HG03521 (cell line): ENCODE measurements around the gene ALK.

Experiments
- ATAC-seq: cut with Tn5 transposase; IDR thresholded peaks from one replicate; pipeline ENCODE4 v1.9.1; 2021; ENCODE audit warnings: mild to moderate bottlenecking, moderate library complexity; ENCODE audit not compliant: unreplicated experiment

The ALK gene

GRCh38 chr2:29544917-29545316 is 376.5 kb downstream of the ALK start:
- no peak for ATAC-seq

DNA sequence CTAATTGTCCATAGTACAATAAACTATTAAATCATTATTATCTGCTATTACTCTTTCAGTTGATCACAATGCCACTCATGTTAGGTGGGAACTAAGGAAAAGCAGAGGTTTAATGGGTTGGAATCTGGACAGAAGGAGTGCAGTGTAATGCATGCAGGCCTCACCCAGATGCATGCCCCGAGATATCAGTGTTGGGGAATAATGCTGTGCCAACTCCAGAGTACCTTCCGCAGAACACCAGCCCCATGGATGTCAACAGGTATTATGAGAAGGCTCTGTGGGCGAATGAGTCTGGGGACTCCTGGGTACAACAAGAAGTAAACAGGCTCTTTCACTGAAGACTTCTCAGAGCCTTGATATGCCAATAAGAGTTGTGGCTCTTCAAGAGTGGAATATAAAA is 377.4 kb downstream of the ALK start:
- ATAC-seq: no peak

DNA sequence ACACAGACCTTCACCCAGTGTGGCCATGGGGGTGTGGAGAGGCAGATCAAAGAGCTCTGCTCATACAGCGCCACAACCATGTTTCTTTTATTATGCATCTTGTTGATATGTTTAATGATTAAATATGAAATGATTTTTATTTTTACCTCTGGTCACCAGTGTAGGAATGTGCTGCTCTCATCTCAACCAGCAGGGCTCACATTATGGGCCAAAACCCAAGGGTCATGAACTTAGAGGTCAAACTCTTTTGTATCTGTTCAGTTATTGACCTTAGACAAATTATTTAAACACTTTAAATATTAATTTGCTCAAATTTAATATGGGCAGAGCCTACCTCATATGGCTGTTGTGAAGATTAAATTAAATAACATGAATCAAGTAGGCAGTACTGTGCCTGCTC is 386.2 kb downstream of the ALK start:
- ATAC-seq: no peak

- ATAC-seq: no peak
Observed at GRCh38 chr2:29532436-29532835, 388.9 kb downstream of the ALK start.

- ATAC-seq: no peak
Observed at GRCh38 chr2:29531626-29532025, 389.8 kb downstream of the ALK start.

DNA sequence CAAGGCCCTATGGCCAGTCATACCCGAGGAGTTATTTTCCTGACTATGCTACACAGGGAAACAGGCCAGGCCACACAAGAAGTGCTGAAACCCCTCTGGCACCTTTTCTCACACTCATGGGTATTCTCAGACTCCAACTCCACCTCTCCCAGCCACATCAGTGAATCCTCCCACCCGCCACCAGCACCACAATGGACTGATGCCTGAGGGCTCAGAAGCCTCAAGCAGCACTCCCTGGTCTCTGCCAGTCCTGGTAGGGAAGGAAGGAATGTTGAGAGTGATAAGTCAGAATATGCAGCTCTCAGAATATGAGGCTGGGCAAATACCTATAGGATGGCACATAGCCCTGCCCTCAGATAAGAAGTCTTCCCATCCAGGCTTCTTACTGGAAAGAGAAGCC is 391.1 kb downstream of the ALK start:
- no peak for ATAC-seq

GRCh38 chr2:29528891-29529520 is 392.4 kb downstream of the ALK start:
- ATAC-seq: no peak

DNA sequence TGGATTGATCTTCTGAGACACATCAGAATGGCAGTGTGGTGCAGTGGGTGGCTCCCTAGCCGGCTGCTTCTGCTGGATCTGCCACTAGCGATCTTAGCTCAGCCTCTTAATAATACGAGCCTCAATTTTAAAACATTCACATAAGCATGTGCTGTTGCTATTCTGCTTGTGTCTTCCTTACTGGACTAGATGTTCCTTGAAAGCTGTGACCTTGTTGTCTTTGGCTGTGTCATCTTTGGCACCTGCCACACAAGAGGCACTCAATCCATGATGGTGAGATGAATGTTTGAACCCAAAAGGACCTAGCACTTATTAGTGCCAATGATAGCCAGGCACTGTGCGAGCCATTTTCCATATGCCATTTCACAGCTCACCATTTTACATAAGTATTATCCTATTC is 393.0 kb downstream of the ALK start:
- no peak for ATAC-seq

DNA sequence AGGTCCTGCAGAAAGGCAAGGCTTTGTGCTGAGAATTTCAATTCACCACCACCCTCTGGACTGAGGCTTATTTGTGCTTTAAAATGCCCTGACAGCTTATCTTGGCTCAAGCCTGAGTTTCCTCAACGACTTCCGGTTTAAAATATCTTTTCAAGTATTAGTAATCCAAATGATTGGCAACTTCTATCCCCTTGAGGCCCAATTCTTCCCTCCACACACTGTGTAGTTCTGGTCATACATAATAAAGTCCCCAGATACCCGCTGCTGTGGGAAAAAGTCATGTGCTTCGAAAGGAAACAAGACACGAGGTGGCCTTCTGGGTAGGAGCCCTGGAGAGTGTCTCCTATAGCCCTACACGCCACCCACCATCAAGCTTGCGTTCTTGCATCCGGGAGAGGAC is 393.4 kb downstream of the ALK start:
- ATAC-seq: no peak

GRCh38 chr2:29526587-29527586 is 394.5 kb downstream of the ALK start:
- ATAC-seq: no peak

DNA sequence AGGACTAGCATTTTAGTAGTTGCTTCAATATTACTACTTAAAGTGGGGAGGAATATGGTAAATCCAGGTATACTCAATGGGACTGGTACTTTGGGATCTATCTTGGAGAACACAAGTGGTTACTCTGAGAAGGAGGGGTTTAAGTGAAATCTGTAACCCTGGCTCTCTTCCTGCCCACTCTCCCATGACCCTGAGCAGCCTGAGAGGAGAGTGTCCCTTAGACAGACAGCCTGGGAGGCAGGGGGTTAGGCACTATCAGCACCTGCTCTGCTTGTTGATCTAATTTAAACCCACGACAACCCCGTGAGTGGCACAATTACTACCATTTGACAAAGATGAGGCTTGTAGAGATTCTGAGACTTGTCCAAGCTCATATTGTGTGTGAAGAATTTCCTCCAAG is 395.5 kb downstream of the ALK start:
- ATAC-seq: no peak

- no peak for ATAC-seq
Observed at GRCh38 chr2:29524652-29525051, 396.7 kb downstream of the ALK start.

DNA sequence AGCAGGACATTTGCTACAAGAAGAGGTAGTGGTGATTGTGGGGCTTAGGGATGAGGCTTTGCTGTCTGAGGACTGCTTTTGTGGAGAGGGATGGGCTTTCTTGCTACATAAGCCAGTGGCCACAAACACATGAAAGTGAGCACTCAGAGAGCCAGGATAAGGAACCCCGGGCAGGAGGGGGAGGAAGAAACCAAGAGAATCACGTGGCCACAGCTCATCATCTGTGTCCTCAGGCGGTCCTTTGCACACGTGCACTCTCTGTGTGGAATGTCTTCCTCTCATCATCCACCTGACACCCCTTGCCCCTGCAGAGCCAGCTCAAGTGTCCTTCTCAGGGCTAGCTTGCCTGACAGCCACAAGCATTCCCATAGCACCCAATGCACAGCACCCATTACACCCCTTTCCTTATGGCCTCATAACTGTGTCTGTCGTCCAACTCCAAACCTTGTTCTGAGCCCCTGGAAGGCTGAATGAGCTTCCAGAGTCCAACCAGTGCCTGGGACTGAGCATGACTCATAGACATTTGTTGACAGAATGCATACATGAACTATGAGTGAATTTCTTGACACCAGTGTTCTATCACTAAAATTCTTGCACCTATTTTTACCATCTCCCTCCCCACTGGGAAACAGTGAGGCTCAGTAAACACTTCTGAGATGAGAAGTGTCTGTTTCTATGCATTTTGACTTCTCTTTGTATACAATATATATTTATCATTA is 398.3 kb downstream of the ALK start:
- no peak for ATAC-seq

- no peak for ATAC-seq
Observed at GRCh38 chr2:29520001-29520400, 401.4 kb downstream of the ALK start.

DNA sequence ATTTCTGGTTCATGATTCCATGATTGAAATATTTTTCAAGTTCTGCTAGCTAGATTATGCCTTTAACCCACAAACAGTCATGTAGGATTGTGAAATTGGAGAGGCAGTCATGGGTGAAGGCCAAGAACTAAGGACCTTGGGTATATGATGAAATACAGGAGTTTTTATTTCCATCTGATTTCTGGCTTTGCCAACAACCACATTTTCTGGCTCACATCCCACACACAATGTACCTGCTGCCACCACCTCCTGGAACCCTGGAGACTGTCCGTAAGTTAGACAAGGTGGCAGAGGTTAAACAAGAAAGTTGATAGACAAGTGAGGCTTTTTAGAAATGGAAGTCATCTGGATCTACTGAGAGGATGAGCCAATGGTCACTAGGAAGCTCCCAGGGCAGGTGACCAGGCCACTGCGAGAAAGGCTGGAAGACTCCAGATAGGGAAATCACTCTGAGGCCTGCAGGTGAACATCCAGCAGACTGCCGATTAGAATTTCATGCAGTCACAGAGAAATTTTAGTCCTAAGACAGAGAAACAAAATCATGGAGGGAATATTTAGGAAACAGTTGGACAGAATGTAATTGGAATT is 402.0 kb downstream of the ALK start:
- ATAC-seq: no peak

- ATAC-seq: no peak
Observed at GRCh38 chr2:29518646-29519337, 402.6 kb downstream of the ALK start.

DNA sequence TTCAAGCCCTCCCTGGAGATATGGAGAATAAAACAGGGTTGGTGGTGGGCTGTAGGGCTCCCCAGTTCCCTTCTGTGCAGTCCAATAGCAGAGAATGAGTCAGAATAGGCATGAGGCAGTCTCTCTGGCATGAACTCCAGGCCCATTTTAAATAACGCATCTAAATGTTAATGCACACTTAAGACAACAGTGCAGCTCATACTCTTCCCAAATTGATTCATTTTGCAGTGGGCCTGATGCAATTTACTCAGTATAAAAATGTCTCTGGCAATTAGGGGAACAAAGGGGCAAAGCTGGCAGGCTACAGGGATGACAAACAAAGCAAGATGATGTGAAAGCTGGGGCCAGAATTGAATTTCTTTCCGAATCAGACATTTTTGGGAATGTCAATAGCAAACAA is 403.4 kb downstream of the ALK start:
- no peak for ATAC-seq

- no peak for ATAC-seq
Observed at GRCh38 chr2:29517413-29517812, 404.0 kb downstream of the ALK start.

DNA sequence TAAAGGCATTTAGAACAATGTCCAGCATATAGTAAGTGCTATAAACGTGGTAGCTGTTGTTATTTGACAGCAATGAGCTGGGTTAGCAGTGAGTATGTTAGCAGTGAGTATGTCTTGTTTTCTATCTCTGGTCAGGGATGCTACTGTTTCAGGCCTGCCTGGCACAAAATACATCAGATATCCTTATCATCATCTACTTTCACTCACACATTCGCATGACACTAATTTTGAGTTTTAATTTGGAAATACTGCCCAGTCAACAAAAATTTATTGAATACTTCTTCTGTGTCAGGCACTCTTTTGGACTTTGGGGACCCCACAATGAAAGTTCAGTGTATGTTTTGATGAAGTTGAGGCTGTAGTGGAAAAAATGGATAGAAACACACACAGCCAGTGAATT is 404.6 kb downstream of the ALK start:
- ATAC-seq: no peak

GRCh38 chr2:29509878-29510277 is 411.5 kb downstream of the ALK start:
- no peak for ATAC-seq

DNA sequence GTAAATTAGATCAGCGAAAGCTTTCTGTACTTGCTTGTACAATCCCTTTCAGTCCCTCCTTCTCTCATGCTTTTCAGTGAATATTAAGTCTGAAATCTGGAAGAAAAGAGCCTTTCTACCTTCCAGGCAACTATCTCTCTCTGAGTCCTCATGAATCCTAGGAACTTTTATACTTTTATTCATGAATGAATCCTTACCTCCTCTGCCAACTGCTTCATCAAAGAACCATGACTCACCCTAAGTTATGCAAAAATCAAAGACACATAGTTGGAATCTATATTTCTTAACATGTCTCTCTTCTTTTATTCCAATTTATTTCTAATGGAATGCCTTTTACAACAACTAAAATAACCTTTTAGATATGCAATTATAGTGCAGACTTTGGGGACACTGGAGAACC is 412.0 kb downstream of the ALK start:
- ATAC-seq: no peak
